Cerebellar cortex (tissue), 1 donor: Measurements from ENCODE around the gene KRTAP10-1.

Source experiments
- DNase-seq: peaks from one replicate; pipeline ENCODE4 v3.0.0-alpha.2; 2015; ENCODE audit warnings: low spot score

KRTAP10-1 gene

DNA sequence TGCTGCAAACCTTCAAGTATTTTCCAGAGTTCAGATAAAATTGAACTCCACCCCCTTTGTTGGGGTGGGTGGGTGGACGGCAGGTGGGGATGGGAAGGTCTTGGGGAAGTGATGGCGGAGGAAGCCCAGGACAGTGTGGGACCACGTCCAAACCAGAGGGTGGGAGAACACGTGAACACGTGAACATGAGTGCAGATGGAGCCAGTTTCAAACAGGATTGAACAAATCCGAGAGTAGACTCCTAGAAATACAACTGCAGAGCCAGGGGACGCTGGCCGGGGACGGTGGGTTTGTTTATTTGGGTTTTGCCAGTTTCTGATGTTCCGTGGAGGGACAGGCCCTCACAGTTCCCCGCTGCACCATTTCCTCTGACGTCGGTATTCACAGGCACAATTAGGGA, 8.4 kb upstream of the KRTAP10-1 start:
- DNase-seq: no peak

GRCh38 chr21:44547656-44548331, 7.8 kb upstream of the KRTAP10-1 start:
- DNase-seq: no peak

GRCh38 chr21:44544566-44544965, 4.6 kb upstream of the KRTAP10-1 start:
- no peak for DNase-seq

DNA sequence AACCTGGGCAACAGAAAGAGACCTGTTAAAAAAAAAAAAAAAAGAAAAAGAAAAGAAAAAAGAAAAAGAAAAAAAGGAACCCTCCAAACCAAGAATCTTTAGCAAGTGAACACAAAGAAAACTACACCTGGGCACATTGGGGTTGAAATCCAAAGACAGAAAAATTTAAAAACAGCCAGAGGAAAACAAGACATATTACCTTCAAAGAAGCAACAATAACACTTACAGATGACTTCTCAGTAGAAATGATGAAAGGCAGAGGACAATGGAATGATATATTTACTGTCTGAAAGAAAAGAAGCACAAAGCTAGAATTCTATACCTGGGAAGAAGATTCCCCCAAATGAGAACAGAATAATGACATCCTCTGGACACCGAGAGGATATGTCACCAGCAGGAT, 2.7 kb upstream of the KRTAP10-1 start:
- DNase-seq: no peak

GRCh38 chr21:44540741-44541288, 820 bp upstream of the KRTAP10-1 start:
- no peak for DNase-seq

GRCh38 chr21:44539046-44539445, 949 bp downstream of the KRTAP10-1 start:
- no peak for DNase-seq

DNA sequence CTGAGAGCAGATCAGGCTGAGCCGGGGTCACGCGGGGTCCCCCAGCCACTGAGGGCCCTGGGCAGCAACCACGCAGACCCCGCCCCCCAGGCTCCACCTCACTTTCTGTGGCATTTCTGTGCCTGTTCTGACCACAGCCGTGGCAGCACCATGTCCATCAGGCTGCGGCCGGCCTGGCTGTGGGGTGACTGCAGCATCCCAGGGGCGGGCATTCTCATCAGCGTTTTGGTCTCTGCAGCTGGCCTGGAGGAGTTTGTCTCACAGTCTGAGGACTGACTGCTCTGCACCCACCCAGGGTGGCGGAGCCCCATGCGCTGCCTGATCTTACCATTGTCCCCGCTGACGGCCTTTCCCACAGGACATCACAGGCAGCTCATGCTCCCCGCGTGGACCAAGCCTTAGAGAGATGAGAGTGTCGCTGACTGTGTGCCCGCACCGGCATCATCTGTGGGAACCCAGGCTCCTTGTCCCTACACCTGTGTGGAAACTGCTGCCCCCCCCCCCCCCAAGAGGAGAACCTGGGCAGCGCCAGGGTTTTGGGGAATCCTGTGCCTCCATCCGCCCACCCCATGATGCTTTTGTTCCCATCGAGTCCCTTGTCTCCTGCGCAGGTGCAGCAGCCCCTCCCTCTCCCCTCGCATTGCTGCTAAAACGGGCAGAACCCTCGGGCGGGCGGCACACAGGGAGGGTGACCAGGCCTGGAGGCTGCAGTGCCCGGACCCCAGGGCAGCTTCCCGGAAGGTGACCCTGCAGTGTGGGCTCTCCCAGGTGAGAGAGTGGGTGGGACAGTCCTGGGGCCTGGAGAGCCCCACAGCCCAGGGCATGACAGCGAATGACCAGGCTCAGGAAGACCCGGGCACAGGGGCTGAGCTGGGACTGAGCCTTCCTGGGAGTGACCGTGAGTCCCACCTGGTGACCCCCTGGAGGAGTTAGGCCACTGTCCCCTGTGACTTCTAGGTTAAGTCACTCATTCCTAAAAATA, 1.8 kb downstream of the KRTAP10-1 start:
- DNase-seq: no peak

DNA sequence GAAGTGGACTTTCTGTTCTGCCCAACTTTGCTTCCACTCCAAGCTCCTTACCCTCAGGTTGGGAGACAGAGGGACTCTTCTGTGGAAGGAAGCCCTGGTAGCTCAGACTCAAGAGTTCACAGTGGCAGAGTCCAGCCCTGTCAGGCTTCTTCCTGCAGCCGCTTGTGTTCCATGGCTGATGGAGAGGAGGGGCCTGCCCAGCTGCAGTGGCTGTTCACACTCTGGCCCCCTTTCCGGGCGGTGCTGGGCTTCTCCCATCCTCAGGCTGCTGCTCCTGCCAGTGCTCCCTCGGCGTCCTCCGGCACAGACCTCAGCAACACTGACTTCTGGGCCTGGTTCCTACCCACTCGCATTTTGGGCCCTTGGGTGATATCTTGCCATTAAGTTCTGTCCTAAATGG, 4.0 kb downstream of the KRTAP10-1 start:
- no peak for DNase-seq

GRCh38 chr21:44534688-44535087, 5.3 kb downstream of the KRTAP10-1 start:
- no peak for DNase-seq

- DNase-seq: no peak
These were observed 5.9 kb downstream of the KRTAP10-1 start for GRCh38 chr21:44533891-44534627.

GRCh38 chr21:44533121-44533890, 6.7 kb downstream of the KRTAP10-1 start:
- no peak for DNase-seq

DNA sequence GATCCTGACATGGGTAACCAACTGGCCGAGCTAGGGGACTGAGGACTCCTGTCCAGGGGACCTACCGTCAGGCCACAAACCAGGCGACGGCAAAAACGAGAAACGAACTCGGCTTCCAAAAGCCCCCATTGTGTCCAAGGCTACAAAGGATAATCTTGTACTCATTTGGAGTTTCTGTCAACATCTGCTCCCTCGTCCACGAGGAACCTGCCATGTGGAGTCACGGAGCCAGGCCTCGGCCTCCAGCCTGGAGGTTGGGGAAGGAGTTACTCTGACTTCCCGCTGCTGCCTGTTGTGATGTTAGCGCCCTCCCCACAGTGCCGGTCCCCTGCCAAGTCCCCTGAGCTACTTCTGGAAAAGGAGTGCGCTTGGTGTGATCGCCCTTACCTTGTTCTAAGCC, 7.3 kb downstream of the KRTAP10-1 start:
- DNase-seq: no peak

GRCh38 chr21:44531606-44532564, 8.1 kb downstream of the KRTAP10-1 start:
- no peak for DNase-seq

DNA sequence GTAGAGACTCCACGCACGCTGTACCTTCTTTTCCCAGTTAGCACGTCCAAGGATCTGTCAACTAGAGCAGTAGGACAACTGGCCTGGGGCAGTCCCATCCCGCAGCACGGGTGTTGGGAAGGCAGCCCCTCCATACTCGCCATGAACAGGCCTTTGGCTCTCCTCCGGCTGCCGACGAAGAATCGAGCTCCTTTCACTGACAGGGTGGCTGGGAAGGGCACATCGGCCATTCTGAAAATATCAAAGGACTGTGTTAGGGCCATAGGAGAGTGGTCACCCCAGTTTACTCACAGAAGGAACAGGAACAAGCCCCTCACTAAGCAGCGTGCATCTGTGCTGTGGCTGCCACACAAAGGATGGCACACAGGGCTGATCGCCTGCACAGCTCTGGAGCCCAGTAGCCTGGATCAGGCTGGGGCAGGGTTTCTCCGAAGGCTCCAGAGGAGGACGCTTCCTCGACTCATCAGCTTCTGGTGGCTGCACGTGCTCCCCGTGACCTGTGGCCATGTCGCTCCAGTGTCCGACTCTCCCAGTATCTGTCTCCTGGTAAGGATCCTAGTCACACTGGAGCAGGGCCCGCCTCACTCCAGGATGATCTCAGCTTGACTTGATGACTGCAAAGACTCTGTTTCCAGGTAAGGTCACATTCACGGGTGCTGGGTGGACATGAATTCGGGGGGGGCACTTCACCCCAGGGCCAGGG, 8.9 kb downstream of the KRTAP10-1 start:
- DNase-seq: no peak

GRCh38 chr21:44530221-44530902, 9.6 kb downstream of the KRTAP10-1 start:
- DNase-seq: no peak

- DNase-seq: no peak
These were observed 10.4 kb downstream of the KRTAP10-1 start for GRCh38 chr21:44529503-44530125.

- no peak for DNase-seq
These were observed 11.0 kb downstream of the KRTAP10-1 start for GRCh38 chr21:44529011-44529421.

- no peak for DNase-seq
These were observed 11.4 kb downstream of the KRTAP10-1 start for GRCh38 chr21:44528634-44528995.
